Caco-2 (cell line): ENCODE results near the gene OPN1SW. TPM values are rescaled to one million over a fixed set of nuclear protein-coding genes. Genes with fewer than 3 reads are reported as not detected.

Experiments used
- BruUV-seq: library from RNA; stranded (reverse); fragments of 400-500 nt; replicated peaks from 2 replicates; lab custom pipeline; 2021; lab: Mats Ljungman, UMichigan
- CTCF ChIA-PET: fragments of 300-600 bp; sonication (Branson Sonifier 250); formaldehyde crosslinking; loops from one replicate; lab custom pipeline; 2022; ENCODE audit warnings: antibody characterized with exemption; lab: Charles Lee
- POLR2A ChIA-PET: fragments of 300-600 bp; sonication (Branson Sonifier 250); formaldehyde crosslinking; loops from one replicate; lab custom pipeline; 2022; ENCODE audit warnings: antibody characterized with exemption; lab: Charles Lee
- DNase-seq, 2 experiments: peaks; one replicate each; pipeline versions ENCODE4 v3.0.0 to v3.0.0-alpha.2; 2020 to 2022
- H3K27me3 ChIP-seq: replicated peaks from 2 replicates; pipeline ENCODE4 v1.6.0; 2011; ENCODE audit warnings: low read length; ENCODE audit not compliant: control insufficient read depth, insufficient read depth
- H3K36me3 ChIP-seq: 2 replicates; pipeline ENCODE4 v1.5.1; 2011; ENCODE audit warnings: low read length; ENCODE audit not compliant: control insufficient read depth, insufficient read depth
- H3K4me1 ChIP-seq: fragments of 250-450 bp; sonication (Bioruptor Pico); 2 replicates; pipeline ENCODE4 v1.5.1; 2020; ENCODE audit warnings: mild to moderate bottlenecking
- H3K4me3 ChIP-seq: 2 replicates; pipeline ENCODE4 v1.5.1; 2011; ENCODE audit warnings: low read depth, mild to moderate bottlenecking, control low read depth, low read length
- H3K9me3 ChIP-seq: fragments of 250-450 bp; sonication (Bioruptor Pico); 2 replicates; pipeline ENCODE4 v1.5.1; 2020; ENCODE audit warnings: mild to moderate bottlenecking, moderate library complexity
- H3K27ac Mint-ChIP-seq: one replicate; pipeline ENCODE4 v1.8.0; 2022; ENCODE audit warnings: mixed read lengths; ENCODE audit not compliant: unreplicated experiment
- H3K27me3 Mint-ChIP-seq: one replicate; pipeline ENCODE4 v1.8.0; 2022; ENCODE audit warnings: mixed read lengths; ENCODE audit not compliant: insufficient read depth, unreplicated experiment
- H3K36me3 Mint-ChIP-seq: one replicate; pipeline ENCODE4 v1.8.0; 2022; ENCODE audit warnings: mild to moderate bottlenecking, mixed read lengths; ENCODE audit not compliant: insufficient read depth, unreplicated experiment
- H3K4me1 Mint-ChIP-seq: one replicate; pipeline ENCODE4 v1.8.0; 2022; ENCODE audit warnings: low read depth, mixed read lengths; ENCODE audit not compliant: unreplicated experiment
- H3K4me3 Mint-ChIP-seq: one replicate; pipeline ENCODE4 v1.8.0; 2022; ENCODE audit warnings: mild to moderate bottlenecking, moderate library complexity, mixed read lengths; ENCODE audit not compliant: unreplicated experiment
- H3K9me3 Mint-ChIP-seq: one replicate; pipeline ENCODE4 v1.8.0; 2022; ENCODE audit warnings: mixed read lengths; ENCODE audit not compliant: unreplicated experiment
- intact Hi-C: fragments of 100-400 bp; cut with micrococcal nuclease; formaldehyde crosslinking; loops from one replicate; pipeline ENCODE4 v1.10.0; 2022; ENCODE audit not compliant: unreplicated experiment
- total RNA-seq: library from RNA; stranded (reverse); gene quantifications from 2 replicates; pipeline ENCODE4 v1.2.3, GENCODE V29; 2022
- TF ChIP-seq, protein P1 (sequence below), 2 experiments: fragments of 200-600 bp in 1 of 2; IDR thresholded peaks; 1 replicate in 1 of 2; 2 replicates in 1 of 2; pipeline versions ENCODE4 v1.5.1 to v1.8.0; 2011 to 2022; ENCODE audit warnings: antibody characterized with exemption in 1 of 2, control low read depth in 1 of 2, inconsistent platforms in 1 of 2, low read depth in 1 of 2, low read length in 1 of 2, mild to moderate bottlenecking in 1 of 2, moderate library complexity in 1 of 2; ENCODE audit not compliant: insufficient read depth in 1 of 2, severe bottlenecking in 1 of 2, unreplicated experiment in 1 of 2

The OPN1SW gene
- total RNA-seq, 1 experiment from 2014 or later, result not detected

DNA sequence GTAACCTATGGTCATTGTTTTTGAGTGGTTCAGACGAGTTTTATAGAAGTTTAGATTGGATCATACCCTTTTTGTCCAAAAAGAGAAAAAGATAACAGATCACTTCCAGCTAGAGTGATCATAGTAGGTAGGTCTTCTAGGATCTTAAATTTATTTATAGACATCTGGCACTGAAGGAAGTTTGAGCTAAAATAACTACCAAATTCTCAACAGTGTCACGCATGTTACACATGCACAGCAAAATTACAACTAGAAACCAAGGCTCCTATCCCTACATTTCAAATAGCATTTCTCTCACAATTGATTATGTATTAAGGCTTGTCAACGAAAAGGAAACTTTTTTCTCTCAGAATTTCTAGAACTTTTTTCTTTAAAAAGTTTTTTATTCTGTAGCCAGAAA is 34.1 kb downstream of the OPN1SW start:
- no peak overlapping the region for H3K4me3 ChIP-seq
- no TSS peak for BruUV-seq
- Mint-ChIP-seq H3K4me3 (no peak overlapping the region), H3K36me3 (peaks cover 51% of the 10 kb centered on the region), H3K4me1 (peaks cover 28% of the 10 kb centered on the region), H3K27me3 (no peaks in the 10 kb centered on the region), H3K27ac (no peak overlapping the region), H3K9me3 (no peaks in the 10 kb centered on the region)
- POLR2A ChIA-PET, result no interaction called here
- intact Hi-C loops, result no loop called here
- H3K9me3 ChIP-seq, result no peaks in the 10 kb centered on the region
- H3K27me3 ChIP-seq, result no peaks in the 10 kb centered on the region
- TF ChIP-seq, protein P1, sequence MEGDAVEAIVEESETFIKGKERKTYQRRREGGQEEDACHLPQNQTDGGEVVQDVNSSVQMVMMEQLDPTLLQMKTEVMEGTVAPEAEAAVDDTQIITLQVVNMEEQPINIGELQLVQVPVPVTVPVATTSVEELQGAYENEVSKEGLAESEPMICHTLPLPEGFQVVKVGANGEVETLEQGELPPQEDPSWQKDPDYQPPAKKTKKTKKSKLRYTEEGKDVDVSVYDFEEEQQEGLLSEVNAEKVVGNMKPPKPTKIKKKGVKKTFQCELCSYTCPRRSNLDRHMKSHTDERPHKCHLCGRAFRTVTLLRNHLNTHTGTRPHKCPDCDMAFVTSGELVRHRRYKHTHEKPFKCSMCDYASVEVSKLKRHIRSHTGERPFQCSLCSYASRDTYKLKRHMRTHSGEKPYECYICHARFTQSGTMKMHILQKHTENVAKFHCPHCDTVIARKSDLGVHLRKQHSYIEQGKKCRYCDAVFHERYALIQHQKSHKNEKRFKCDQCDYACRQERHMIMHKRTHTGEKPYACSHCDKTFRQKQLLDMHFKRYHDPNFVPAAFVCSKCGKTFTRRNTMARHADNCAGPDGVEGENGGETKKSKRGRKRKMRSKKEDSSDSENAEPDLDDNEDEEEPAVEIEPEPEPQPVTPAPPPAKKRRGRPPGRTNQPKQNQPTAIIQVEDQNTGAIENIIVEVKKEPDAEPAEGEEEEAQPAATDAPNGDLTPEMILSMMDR (IDR thresholded peaks at IDR 0.05; ENCODE audit: insufficient read depth in 1 of 2, low read depth in 1 of 2, low read length in 1 of 2, severe bottlenecking in 1 of 2, unreplicated experiment in 1 of 2), result no peak
- no peaks in the 10 kb centered on the region for H3K36me3 ChIP-seq
- H3K4me1 ChIP-seq, result peaks cover 40% of the 10 kb centered on the region
- no peak for DNase-seq
- CTCF ChIA-PET, result no interaction called here

DNA sequence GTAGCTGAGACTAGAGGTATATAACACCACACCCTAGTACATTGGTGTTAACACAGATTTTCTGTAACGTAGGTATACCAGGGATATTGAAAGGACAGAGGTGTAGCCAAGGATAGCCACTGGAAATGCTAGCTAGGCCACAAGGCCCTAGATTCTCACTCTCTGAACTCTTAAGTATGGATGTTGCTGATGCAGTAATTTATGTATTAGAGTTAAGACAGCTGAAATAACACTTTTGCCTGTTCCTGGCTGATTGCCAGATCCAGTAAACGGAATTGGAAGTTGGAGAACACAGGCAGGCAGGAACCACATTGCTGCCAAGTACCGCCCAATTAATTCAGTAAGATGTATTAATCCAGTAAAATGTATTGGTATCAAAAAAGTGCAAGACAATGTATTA is 34.6 kb downstream of the OPN1SW start:
- H3K4me3 Mint-ChIP-seq, result no peak overlapping the region
- POLR2A ChIA-PET, result no interaction called here
- CTCF ChIA-PET, result no interaction called here

DNA sequence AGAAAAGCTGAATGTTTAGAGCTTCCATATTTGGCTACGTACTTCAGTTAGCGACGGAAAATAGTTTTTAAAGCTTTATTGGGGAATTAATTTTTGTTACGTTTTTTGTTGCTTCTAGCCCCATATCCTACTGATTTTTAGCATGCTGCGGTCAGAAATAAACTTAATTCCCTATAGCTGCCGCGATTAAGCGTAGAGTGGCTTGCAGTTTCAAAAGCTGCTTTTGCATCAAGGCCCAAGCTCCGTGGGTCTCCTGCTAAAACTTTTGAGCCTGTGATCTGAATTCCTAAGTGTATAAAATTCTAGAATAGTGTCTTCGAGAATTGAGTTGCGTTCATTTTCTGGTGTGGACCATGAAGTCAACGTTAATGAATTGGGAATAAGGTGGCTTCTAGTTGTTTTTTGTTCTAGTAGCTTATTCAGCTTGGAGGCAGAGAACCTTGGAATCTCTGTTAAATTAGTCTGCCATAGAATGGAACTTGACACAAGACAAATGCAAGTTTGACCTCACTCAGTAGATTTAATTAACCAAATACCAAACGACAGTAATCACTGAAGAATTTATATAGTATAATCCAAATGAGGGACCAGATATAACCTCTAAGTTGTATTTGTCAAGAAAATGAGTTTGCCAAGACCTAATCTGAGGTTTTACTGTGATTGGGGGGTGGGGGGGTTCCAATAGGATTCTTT is 35.5 kb downstream of the OPN1SW start:
- H3K9me3 Mint-ChIP-seq, result no peaks in the 10 kb centered on the region
- peak overlapping the region; percentile 95 for H3K27ac Mint-ChIP-seq
- ChIA-PET CTCF (interaction anchor here (0.7 kb wide), 1 partner anchor 45 kb away, joined by 3 read pairs; no protein-coding TSS in a partner anchor), POLR2A (interaction anchor here (0.5 to 2.5 kb wide), 2 partner anchors 8 to 266 kb away, joined by 3 to 15 read pairs; no protein-coding TSS in a partner anchor)
- Histone ChIP-seq H3K27me3 (no peaks in the 10 kb centered on the region), H3K36me3 (no peaks in the 10 kb centered on the region), H3K9me3 (no peaks in the 10 kb centered on the region), H3K4me3 (peak overlapping the region; percentile 53), H3K4me1 (peaks cover 40% of the 10 kb centered on the region)
- peaks cover 42% of the 10 kb centered on the region for H3K36me3 Mint-ChIP-seq
- TF ChIP-seq, protein P1 (IDR thresholded peaks at IDR 0.05; ENCODE audit: insufficient read depth in 1 of 2, low read depth in 1 of 2, low read length in 1 of 2, severe bottlenecking in 1 of 2, unreplicated experiment in 1 of 2), result no peak
- peaks cover 28% of the 10 kb centered on the region for H3K4me1 Mint-ChIP-seq
- peak overlapping the region; percentile 96 for H3K4me3 Mint-ChIP-seq
- no peak for DNase-seq
- intact Hi-C loops, result loop anchor here (2.0 kb wide), 2 partner anchors 71 to 87 kb away; no protein-coding TSS in a partner anchor
- TSS peak; percentile 45 for BruUV-seq
- no peaks in the 10 kb centered on the region for H3K27me3 Mint-ChIP-seq

More for the DNA sequence above, 34.6 kb downstream of the OPN1SW start:
- no TSS peak for BruUV-seq
- no peaks in the 10 kb centered on the region for H3K27me3 ChIP-seq
- peaks cover 28% of the 10 kb centered on the region for H3K4me1 Mint-ChIP-seq
- TF ChIP-seq, protein P1 (IDR thresholded peaks at IDR 0.05; ENCODE audit: insufficient read depth in 1 of 2, low read depth in 1 of 2, low read length in 1 of 2, severe bottlenecking in 1 of 2, unreplicated experiment in 1 of 2), result no peak
- no peaks in the 10 kb centered on the region for H3K9me3 Mint-ChIP-seq
- no peaks in the 10 kb centered on the region for H3K27me3 Mint-ChIP-seq
- DNase-seq, result no peak
- peaks cover 40% of the 10 kb centered on the region for H3K4me1 ChIP-seq
- H3K36me3 ChIP-seq, result no peaks in the 10 kb centered on the region
- peaks cover 48% of the 10 kb centered on the region for H3K36me3 Mint-ChIP-seq
- H3K9me3 ChIP-seq, result no peaks in the 10 kb centered on the region
- no peak overlapping the region; the same call in 1 of the 2 replicates for H3K4me3 ChIP-seq
- H3K27ac Mint-ChIP-seq, result no peak overlapping the region
- intact Hi-C loops, result no loop called here
